ENCODE results near the gene WDR19.

DNA sequence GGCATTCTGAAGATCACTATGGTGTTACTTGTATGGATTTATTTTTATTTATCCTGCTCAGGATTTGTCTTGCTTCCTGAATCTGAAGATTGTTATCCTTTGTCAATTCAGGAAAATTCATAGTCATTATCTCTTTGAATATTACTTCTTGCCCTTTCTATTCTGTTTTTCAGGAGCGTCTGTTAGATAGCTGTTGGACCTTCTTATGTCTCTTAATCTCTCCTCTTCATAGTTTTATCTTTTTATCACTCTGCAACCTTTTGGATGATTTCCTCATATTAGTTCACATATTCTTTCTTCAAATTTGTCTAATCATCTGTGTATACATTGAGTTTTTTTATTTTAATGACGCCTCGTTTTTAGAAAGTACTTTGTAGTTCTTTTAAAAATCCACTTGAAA is 19.6 kb downstream of the WDR19 start:
- TF ChIP-seq, protein P1, sequence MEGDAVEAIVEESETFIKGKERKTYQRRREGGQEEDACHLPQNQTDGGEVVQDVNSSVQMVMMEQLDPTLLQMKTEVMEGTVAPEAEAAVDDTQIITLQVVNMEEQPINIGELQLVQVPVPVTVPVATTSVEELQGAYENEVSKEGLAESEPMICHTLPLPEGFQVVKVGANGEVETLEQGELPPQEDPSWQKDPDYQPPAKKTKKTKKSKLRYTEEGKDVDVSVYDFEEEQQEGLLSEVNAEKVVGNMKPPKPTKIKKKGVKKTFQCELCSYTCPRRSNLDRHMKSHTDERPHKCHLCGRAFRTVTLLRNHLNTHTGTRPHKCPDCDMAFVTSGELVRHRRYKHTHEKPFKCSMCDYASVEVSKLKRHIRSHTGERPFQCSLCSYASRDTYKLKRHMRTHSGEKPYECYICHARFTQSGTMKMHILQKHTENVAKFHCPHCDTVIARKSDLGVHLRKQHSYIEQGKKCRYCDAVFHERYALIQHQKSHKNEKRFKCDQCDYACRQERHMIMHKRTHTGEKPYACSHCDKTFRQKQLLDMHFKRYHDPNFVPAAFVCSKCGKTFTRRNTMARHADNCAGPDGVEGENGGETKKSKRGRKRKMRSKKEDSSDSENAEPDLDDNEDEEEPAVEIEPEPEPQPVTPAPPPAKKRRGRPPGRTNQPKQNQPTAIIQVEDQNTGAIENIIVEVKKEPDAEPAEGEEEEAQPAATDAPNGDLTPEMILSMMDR (conservative IDR thresholded peaks at IDR 0.05 in 1 of 2, IDR thresholded peaks at IDR 0.05 in 1 of 2; ENCODE audit: low read depth in 1 of 2, low read length in 2 of 2) = no peak
- TF ChIP-seq EZH2 (IDR thresholded peaks at IDR 0.05; ENCODE audit: low read length, missing control alignments) = no peak

All from fibroblast of lung (primary cell).